ENCODE data around the gene UQCC2. TPM values are rescaled to one million over a fixed set of nuclear protein-coding genes. Genes with fewer than 3 reads are reported as not detected.

Gene UQCC2
- total RNA-seq, 3 donors from 2014 or later, result 108 to 142 (median 110) TPM

DNA sequence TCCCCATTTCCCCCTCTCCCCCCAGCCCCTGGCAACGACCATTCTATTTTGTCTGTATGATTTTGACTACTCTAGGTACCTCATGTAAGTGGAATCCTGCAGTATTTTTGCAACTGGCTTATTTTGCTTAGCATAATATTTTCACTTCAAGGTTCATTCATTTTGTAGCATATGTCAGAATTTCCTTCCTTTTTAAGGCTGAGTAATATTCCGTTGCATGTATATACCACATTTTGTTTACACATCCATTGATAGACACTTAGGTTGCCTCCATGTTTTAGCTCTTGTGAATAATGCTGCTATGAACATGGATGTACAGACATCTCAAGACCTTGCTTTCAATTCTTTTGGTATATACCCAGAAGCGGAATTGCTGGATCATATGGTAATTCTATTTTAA, 1.4 kb upstream of the UQCC2 start:
- Mint-ChIP-seq H3K4me1 (ENCODE audit: low read depth) (peaks cover 31% of the 10 kb centered on the region), H3K27me3 (ENCODE audit: low read depth) (no peaks in the 10 kb centered on the region), H3K4me3 (no peak overlapping the region), H3K9me3 (no peaks in the 10 kb centered on the region), H3K36me3 (ENCODE audit: insufficient read depth) (peaks cover 22% of the 10 kb centered on the region)
- no peak for ATAC-seq
- no peak for DNase-seq

GRCh38 chr6:33710296-33711121, 991 bp downstream of the UQCC2 start:
- DNase-seq (no peak), ATAC-seq (peak; percentile 1 to 5)
- Mint-ChIP-seq H3K4me1 (ENCODE audit: low read depth) (peaks cover 35% of the 10 kb centered on the region), H3K9me3 (no peaks in the 10 kb centered on the region), H3K4me3 (peak overlapping the region; percentile 98), H3K27me3 (ENCODE audit: low read depth) (no peaks in the 10 kb centered on the region), H3K36me3 (ENCODE audit: insufficient read depth) (peaks cover 26% of the 10 kb centered on the region)

- Mint-ChIP-seq H3K4me1 (ENCODE audit: low read depth) (peaks cover 35% of the 10 kb centered on the region), H3K36me3 (ENCODE audit: insufficient read depth) (peaks cover 26% of the 10 kb centered on the region), H3K9me3 (no peaks in the 10 kb centered on the region), H3K4me3 (peak overlapping the region; percentile 98), H3K27me3 (ENCODE audit: low read depth) (no peaks in the 10 kb centered on the region)
- no peak for ATAC-seq
- no peak for DNase-seq
These were observed 1.8 kb downstream of the UQCC2 start for GRCh38 chr6:33709605-33710295.

- H3K27me3 Mint-ChIP-seq (ENCODE audit: low read depth), result no peaks in the 10 kb centered on the region
- DNase-seq, result no peak
- ATAC-seq, result no peak
- H3K36me3 Mint-ChIP-seq (ENCODE audit: insufficient read depth), result peaks cover 30% of the 10 kb centered on the region
- H3K4me3 Mint-ChIP-seq, result no peak overlapping the region
- H3K4me1 Mint-ChIP-seq (ENCODE audit: low read depth), result peaks cover 35% of the 10 kb centered on the region
- no peaks in the 10 kb centered on the region for H3K9me3 Mint-ChIP-seq
These were observed 2.8 kb downstream of the UQCC2 start for GRCh38 chr6:33708516-33709204.

GRCh38 chr6:33707771-33708170, 3.7 kb downstream of the UQCC2 start:
- H3K36me3 Mint-ChIP-seq (ENCODE audit: insufficient read depth), result peaks cover 31% of the 10 kb centered on the region
- DNase-seq, result no peak
- no peak overlapping the region for H3K4me3 Mint-ChIP-seq
- H3K27me3 Mint-ChIP-seq (ENCODE audit: low read depth), result no peaks in the 10 kb centered on the region
- no peaks in the 10 kb centered on the region for H3K9me3 Mint-ChIP-seq
- peaks cover 35% of the 10 kb centered on the region for H3K4me1 Mint-ChIP-seq (ENCODE audit: low read depth)
- no peak for ATAC-seq

DNA sequence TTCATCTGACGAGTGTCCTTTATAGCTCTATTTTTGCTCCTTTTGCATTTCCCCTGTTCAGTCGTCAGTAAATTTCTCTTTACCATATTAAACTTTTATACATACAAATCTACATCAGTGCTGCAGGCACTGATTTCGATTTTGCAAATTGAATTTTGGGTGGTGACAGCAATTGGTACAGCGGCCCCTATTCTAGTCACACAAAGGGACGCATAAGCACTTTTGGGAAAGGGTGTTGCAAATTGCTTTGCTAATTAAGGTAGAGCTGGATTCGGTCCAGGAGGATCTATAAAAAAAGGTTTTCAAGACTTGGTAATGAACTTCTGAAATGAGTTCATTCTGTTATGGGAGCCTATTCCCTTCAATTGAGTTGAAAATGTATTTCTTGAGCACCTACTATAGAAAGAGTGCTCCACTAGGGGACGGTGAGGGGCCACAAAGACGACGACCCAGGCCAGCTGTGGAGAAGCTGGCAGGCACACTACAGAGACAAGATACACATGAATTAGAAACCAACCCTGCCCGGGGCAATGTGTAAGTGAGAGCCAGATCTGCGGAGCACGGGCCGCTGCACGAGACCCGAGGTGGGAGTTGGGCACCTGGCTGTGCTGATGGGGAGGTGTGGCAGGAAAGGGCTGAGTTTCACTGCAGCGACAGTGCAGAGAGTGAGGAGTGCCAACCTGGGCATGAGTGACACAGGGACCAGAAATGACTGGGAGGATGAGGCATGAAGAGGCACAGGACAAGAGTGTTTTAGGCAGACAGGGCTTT, 5.4 kb downstream of the UQCC2 start:
- Mint-ChIP-seq H3K9me3 (no peaks in the 10 kb centered on the region), H3K27me3 (ENCODE audit: low read depth) (no peaks in the 10 kb centered on the region), H3K36me3 (ENCODE audit: insufficient read depth) (peaks cover 34% of the 10 kb centered on the region), H3K4me3 (no peak overlapping the region), H3K4me1 (ENCODE audit: low read depth) (peaks cover 31% of the 10 kb centered on the region)
- no peak for ATAC-seq
- DNase-seq, result no peak

- peaks cover 27% of the 10 kb centered on the region for H3K4me1 Mint-ChIP-seq (ENCODE audit: low read depth)
- ATAC-seq (no peak), DNase-seq (no peak)
- H3K36me3 Mint-ChIP-seq (ENCODE audit: insufficient read depth), result peaks cover 32% of the 10 kb centered on the region
- no peaks in the 10 kb centered on the region for H3K27me3 Mint-ChIP-seq (ENCODE audit: low read depth)
- H3K4me3 Mint-ChIP-seq, result no peak overlapping the region
- no peaks in the 10 kb centered on the region for H3K9me3 Mint-ChIP-seq
These were observed 6.1 kb downstream of the UQCC2 start for GRCh38 chr6:33705268-33705885.

DNA sequence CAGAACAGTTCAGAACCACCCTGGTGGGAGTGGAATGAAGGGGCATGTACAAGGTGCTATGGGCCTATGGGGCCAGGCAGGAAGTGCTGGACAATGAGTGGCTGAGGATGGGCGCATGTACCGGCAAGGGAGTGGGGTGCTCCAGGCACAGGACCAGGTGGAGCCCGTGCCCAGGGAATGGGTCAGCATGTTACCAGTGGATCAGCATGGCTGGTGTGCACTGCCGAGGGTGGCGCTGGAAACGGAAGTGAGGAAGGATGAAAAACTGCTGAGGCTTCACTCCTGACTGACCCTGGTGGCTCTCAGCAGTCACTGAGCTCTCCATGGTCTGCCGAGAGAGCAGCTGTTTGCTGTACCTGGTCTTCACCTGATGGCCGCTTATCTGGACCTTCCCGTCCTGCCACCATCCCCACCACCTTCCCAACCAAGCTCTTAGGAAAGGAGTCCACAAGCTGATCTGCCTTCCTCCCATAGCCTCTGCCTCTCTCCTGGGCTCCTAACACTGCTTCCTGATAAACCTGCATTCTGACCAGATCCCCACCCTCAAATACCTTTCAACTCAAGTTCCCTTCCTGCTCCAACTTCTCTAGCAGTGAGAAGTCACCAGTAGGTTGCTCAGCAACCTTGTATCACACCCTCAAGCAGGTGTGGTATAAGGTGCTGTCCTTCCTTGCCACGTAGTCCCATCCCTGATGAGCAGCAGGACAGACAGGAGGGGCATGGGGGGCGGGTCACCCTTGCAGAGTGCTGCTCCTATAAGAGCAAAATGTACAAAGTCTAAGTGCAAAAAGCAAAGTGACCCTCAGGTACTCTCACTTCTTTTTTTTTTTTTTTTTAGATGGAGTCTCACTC, 7.1 kb downstream of the UQCC2 start:
- ATAC-seq (no peak), DNase-seq (no peak)
- Mint-ChIP-seq H3K4me3 (no peak overlapping the region), H3K9me3 (no peaks in the 10 kb centered on the region), H3K27me3 (ENCODE audit: low read depth) (no peaks in the 10 kb centered on the region), H3K36me3 (ENCODE audit: insufficient read depth) (peaks cover 26% of the 10 kb centered on the region), H3K4me1 (ENCODE audit: low read depth) (peaks cover 24% of the 10 kb centered on the region)

DNA sequence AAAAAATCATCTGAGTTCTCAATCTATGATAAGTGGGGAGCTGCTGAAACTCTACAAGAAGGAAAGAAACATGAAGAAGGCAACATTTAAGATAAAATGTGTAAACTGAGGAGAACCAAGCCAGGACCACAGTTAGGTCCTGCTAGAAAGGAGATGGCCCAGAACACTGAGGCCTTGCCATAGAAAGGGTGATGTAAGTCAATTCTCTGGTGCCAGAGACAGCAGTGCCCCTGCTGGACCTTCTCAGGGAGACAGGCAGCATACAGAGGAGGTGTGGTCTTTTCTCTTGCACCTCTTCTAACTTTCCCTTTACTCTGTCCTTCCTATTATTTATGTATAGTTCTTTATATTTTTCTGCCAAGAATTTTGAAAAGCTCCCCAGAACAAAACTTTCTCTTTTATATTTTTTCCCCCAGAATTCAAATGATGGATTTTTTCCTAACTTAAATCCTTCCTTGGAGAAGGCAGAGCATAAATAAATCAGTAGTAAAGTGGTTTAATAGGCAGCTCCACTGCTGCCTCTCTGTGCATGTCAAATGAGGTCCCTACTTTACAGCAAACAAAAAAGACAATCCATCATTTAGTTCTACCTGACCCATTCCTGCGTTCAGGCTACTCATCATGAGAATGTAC, 9.0 kb downstream of the UQCC2 start:
- Mint-ChIP-seq H3K9me3 (no peaks in the 10 kb centered on the region), H3K4me3 (no peak overlapping the region), H3K36me3 (ENCODE audit: insufficient read depth) (peaks cover 19% of the 10 kb centered on the region), H3K4me1 (ENCODE audit: low read depth) (peaks cover 22% of the 10 kb centered on the region), H3K27me3 (ENCODE audit: low read depth) (no peaks in the 10 kb centered on the region)
- ATAC-seq, result peak; percentile 52 to 64
- DNase-seq, result no peak

GRCh38 chr6:33700391-33701050, 11.0 kb downstream of the UQCC2 start:
- no peak overlapping the region for H3K4me3 Mint-ChIP-seq
- DNase-seq, result peak; percentile 65
- no peaks in the 10 kb centered on the region for H3K9me3 Mint-ChIP-seq
- ATAC-seq, result peak; percentile 78
- peaks cover 24% of the 10 kb centered on the region for H3K36me3 Mint-ChIP-seq (ENCODE audit: insufficient read depth)
- peaks cover 41% of the 10 kb centered on the region for H3K4me1 Mint-ChIP-seq (ENCODE audit: low read depth)
- H3K27me3 Mint-ChIP-seq (ENCODE audit: low read depth), result no peaks in the 10 kb centered on the region

GRCh38 chr6:33699739-33700138, 11.8 kb downstream of the UQCC2 start:
- H3K27me3 Mint-ChIP-seq (ENCODE audit: low read depth), result no peaks in the 10 kb centered on the region
- H3K4me1 Mint-ChIP-seq (ENCODE audit: low read depth), result peaks cover 49% of the 10 kb centered on the region
- H3K9me3 Mint-ChIP-seq, result no peaks in the 10 kb centered on the region
- DNase-seq (no peak), ATAC-seq (no peak)
- H3K4me3 Mint-ChIP-seq, result no peak overlapping the region
- H3K36me3 Mint-ChIP-seq (ENCODE audit: insufficient read depth), result peaks cover 24% of the 10 kb centered on the region

DNA sequence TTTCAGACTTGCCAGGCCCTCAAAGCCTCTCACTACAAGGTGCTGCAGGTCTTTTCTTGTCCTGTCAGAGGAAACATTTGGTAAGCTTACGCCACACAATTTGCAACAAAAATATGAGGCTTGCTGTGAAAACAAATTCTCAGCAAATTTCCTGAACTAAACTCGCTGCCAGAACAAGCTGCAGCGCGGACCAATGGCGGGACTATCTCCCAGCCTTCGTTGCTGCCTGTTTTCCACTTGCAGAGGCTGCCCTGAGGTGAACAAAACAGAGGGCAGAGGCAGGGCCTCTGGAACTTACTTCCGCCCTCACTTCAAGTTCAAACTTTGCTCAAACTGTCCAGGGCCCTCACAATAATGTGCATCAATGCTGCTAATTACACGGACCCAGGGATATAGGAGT, 12.4 kb downstream of the UQCC2 start:
- H3K4me3 Mint-ChIP-seq, result no peak overlapping the region
- no peaks in the 10 kb centered on the region for H3K9me3 Mint-ChIP-seq
- peaks cover 26% of the 10 kb centered on the region for H3K36me3 Mint-ChIP-seq (ENCODE audit: insufficient read depth)
- peaks cover 55% of the 10 kb centered on the region for H3K4me1 Mint-ChIP-seq (ENCODE audit: low read depth)
- H3K27me3 Mint-ChIP-seq (ENCODE audit: low read depth), result no peaks in the 10 kb centered on the region
- DNase-seq, result no peak
- ATAC-seq, result no peak
